ENCODE measurements around the gene CBLC. TPM values are rescaled to one million over a fixed set of nuclear protein-coding genes. Genes with fewer than 3 reads are reported as not detected.

The CBLC gene
- total RNA-seq, 1 experiment from 2014 or later = 15.9 TPM

DNA sequence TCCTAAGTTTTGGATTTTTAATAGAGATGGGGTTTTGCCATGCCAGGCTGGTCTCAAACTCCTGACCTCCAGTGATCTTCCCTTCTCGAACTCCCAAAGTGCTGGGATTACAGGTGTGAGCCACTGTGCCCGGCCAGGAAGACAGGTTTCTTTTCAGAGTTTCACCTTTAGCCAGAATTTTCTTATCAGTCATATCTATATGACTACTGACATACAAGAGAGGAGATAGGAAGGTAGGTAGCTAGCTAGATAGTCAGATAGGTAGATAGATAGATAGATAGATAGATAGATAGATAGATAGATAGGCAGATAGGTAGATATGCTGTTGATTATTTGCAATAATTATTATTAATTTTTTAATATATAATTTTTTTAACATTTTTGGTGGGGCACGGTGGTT lies 7.6 kb downstream of the CBLC start:
- H3K27me3 Mint-ChIP-seq (ENCODE audit: low read depth) = no peaks in the 10 kb centered on the region
- Histone ChIP-seq H3K27ac (ENCODE audit: insufficient read length, low read depth, low read length) (no peak overlapping the region), H3K23ac (ENCODE audit: insufficient read length, low read depth, low read length) (no peak overlapping the region), H2AFZ (ENCODE audit: low read length) (no peak overlapping the region), H3K4me2 (ENCODE audit: insufficient read depth, insufficient read length, low read length) (no peak overlapping the region), H4K20me1 (ENCODE audit: control insufficient read depth, insufficient read depth, insufficient read length) (no peaks in the 10 kb centered on the region), H3K4me1 (ENCODE audit: insufficient read depth, low read length) (no peaks in the 10 kb centered on the region), H4K91ac (ENCODE audit: insufficient read length, low read depth, low read length) (no peak overlapping the region), H3K4ac (ENCODE audit: low read depth, low read length) (no peak overlapping the region), H3K23me2 (ENCODE audit: insufficient read length, low read depth, low read length, poor library complexity, severe bottlenecking) (no peaks in the 10 kb centered on the region), H3K27me3 (ENCODE audit: insufficient read depth, low read length) (no peaks in the 10 kb centered on the region), H4K8ac (replicated peaks; ENCODE audit: insufficient read length, low read depth, low read length) (no peak overlapping the region), H3T11ph (ENCODE audit: low read length) (no peak overlapping the region), H2BK12ac (ENCODE audit: insufficient read length, low read depth, low read length) (no peak overlapping the region), H2BK5ac (ENCODE audit: insufficient read length, low read length) (no peak overlapping the region), H3K79me2 (ENCODE audit: insufficient read depth, low read length) (no peaks in the 10 kb centered on the region), H3K18ac (ENCODE audit: insufficient read length, low read depth, low read length) (no peak overlapping the region), H2BK120ac (ENCODE audit: low read depth, low read length, poor library complexity, severe bottlenecking) (no peak overlapping the region), H3K56ac (ENCODE audit: insufficient read length, low read depth, low read length) (no peak overlapping the region), H2AK5ac (ENCODE audit: insufficient read length, low read length) (no peak overlapping the region), H3K9me3 (ENCODE audit: control insufficient read depth, low read depth, low read length) (no peaks in the 10 kb centered on the region), H3K9ac (ENCODE audit: extremely low read depth, insufficient read length, low read length) (no peak overlapping the region), H2BK20ac (ENCODE audit: low read depth, low read length, poor library complexity, severe bottlenecking) (no peak overlapping the region), H3K14ac (ENCODE audit: insufficient read depth, low read length) (no peak overlapping the region), H4K5ac (ENCODE audit: insufficient read length, low read depth, low read length) (no peak overlapping the region), H2BK15ac (ENCODE audit: low read depth, low read length) (no peak overlapping the region), H3K79me1 (ENCODE audit: insufficient read depth, low read depth, low read length, poor library complexity, severe bottlenecking) (no peaks in the 10 kb centered on the region)
- peaks cover 6 to 40% (median 26%) of the 10 kb centered on the region in 3 experiments; a peak in 6 of 7 replicates for H3K36me3 Mint-ChIP-seq (ENCODE audit: insufficient read depth in 1 of 3, low read depth in 3 of 3)
- H3K4me1 Mint-ChIP-seq = peaks cover 6 to 7% of the 10 kb centered on the region in 2 experiments
- no peak overlapping the region for H3K4me3 Mint-ChIP-seq
- no peaks in the 10 kb centered on the region; a peak in 1 of 5 replicates for H3K9me3 Mint-ChIP-seq
- TF ChIP-seq, protein P1, sequence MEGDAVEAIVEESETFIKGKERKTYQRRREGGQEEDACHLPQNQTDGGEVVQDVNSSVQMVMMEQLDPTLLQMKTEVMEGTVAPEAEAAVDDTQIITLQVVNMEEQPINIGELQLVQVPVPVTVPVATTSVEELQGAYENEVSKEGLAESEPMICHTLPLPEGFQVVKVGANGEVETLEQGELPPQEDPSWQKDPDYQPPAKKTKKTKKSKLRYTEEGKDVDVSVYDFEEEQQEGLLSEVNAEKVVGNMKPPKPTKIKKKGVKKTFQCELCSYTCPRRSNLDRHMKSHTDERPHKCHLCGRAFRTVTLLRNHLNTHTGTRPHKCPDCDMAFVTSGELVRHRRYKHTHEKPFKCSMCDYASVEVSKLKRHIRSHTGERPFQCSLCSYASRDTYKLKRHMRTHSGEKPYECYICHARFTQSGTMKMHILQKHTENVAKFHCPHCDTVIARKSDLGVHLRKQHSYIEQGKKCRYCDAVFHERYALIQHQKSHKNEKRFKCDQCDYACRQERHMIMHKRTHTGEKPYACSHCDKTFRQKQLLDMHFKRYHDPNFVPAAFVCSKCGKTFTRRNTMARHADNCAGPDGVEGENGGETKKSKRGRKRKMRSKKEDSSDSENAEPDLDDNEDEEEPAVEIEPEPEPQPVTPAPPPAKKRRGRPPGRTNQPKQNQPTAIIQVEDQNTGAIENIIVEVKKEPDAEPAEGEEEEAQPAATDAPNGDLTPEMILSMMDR (conservative IDR thresholded peaks at IDR 0.05) = no peak
- WGBS (ENCODE audit: extremely low coverage, insufficient read length, low lambda C conversion rate) = no CpG with 5 or more reads among the region's 3 CpGs
- DNase-seq = no peak
- H3K27ac Mint-ChIP-seq = no peak overlapping the region
